ENCODE data around the gene CFAP77. TPM values are rescaled to one million over a fixed set of nuclear protein-coding genes. Genes with fewer than 3 reads are reported as not detected.

Gene CFAP77
- total RNA-seq, 3 donors from 2014 or later: not detected

- no peak overlapping the region for H3K4me3 ChIP-seq
- no peak for DNase-seq (ENCODE audit: low spot score in 2 of 2)
- H3K9me3 ChIP-seq: no peaks in the 10 kb centered on the region
- H3K27me3 ChIP-seq: peaks cover 5 to 74% of the 10 kb centered on the region in 2 donors
- intact Hi-C loops (cut with DNase I; ENCODE audit: low total_unique reads): loop anchor here (10.0 kb wide), 1 partner anchor 220 kb away; no protein-coding TSS in a partner anchor
- no peak overlapping the region for H3K27ac ChIP-seq
- no peak for TF ChIP-seq POLR2AphosphoS5 (IDR thresholded peaks at IDR 0.05)
- TF ChIP-seq POLR2A (IDR thresholded peaks at IDR 0.05): no peak
- TF ChIP-seq CTCF (IDR thresholded peaks at IDR 0.05): no peak
- H3K36me3 ChIP-seq: no peaks in the 10 kb centered on the region
- peaks cover 0 to 5% of the 10 kb centered on the region in 2 donors for H3K4me1 ChIP-seq
Observed at GRCh38 chr9:132414731-132415130, 4.7 kb downstream of the CFAP77 start.

GRCh38 chr9:132415181-132415580 is 5.2 kb downstream of the CFAP77 start:
- Histone ChIP-seq H3K4me1 (peaks cover 0 to 5% of the 10 kb centered on the region in 2 donors), H3K27me3 (peaks cover 5 to 69% of the 10 kb centered on the region in 2 donors), H3K36me3 (no peaks in the 10 kb centered on the region), H3K9me3 (no peaks in the 10 kb centered on the region), H3K4me3 (no peak overlapping the region), H3K27ac (no peak overlapping the region)
- intact Hi-C loops (cut with DNase I; ENCODE audit: low total_unique reads): loop anchor here (10.0 kb wide), 1 partner anchor 220 kb away; no protein-coding TSS in a partner anchor
- TF ChIP-seq POLR2AphosphoS5 (IDR thresholded peaks at IDR 0.05) (no peak), CTCF (IDR thresholded peaks at IDR 0.05) (no peak), POLR2A (IDR thresholded peaks at IDR 0.05) (no peak)
- no peak for DNase-seq (ENCODE audit: low spot score in 2 of 2)

GRCh38 chr9:132418726-132419363 is 8.8 kb downstream of the CFAP77 start:
- intact Hi-C loops (cut with DNase I; ENCODE audit: low total_unique reads): loop anchor here (10.0 kb wide), 1 partner anchor 216 kb away; no protein-coding TSS in a partner anchor
- Histone ChIP-seq H3K4me1 (no peaks in the 10 kb centered on the region), H3K9me3 (no peaks in the 10 kb centered on the region), H3K27ac (no peak overlapping the region), H3K36me3 (no peaks in the 10 kb centered on the region), H3K27me3 (peaks cover 5 to 36% of the 10 kb centered on the region in 2 donors), H3K4me3 (no peak overlapping the region)
- no peak for DNase-seq (ENCODE audit: low spot score in 2 of 2)
- TF ChIP-seq CTCF (IDR thresholded peaks at IDR 0.05) (no peak), POLR2A (IDR thresholded peaks at IDR 0.05) (no peak)

GRCh38 chr9:132422574-132422973 is 12.6 kb downstream of the CFAP77 start:
- no peak for TF ChIP-seq POLR2AphosphoS5 (IDR thresholded peaks at IDR 0.05)
- no peak for TF ChIP-seq CTCF (IDR thresholded peaks at IDR 0.05)
- TF ChIP-seq POLR2A (IDR thresholded peaks at IDR 0.05): no peak
- Histone ChIP-seq H3K4me3 (no peak overlapping the region), H3K4me1 (no peaks in the 10 kb centered on the region), H3K27ac (no peak overlapping the region), H3K9me3 (no peaks in the 10 kb centered on the region), H3K27me3 (peaks cover 0 to 18% of the 10 kb centered on the region in 2 donors), H3K36me3 (no peaks in the 10 kb centered on the region)
- intact Hi-C loops (cut with DNase I; ENCODE audit: low total_unique reads): no loop called here
- DNase-seq (ENCODE audit: low spot score in 2 of 2): no peak

GRCh38 chr9:132423503-132423902 is 13.5 kb downstream of the CFAP77 start:
- Histone ChIP-seq H3K36me3 (no peaks in the 10 kb centered on the region), H3K27me3 (peaks cover 0 to 10% of the 10 kb centered on the region in 2 donors), H3K9me3 (no peaks in the 10 kb centered on the region), H3K4me3 (no peak overlapping the region), H3K4me1 (no peaks in the 10 kb centered on the region), H3K27ac (no peak overlapping the region)
- TF ChIP-seq POLR2AphosphoS5 (IDR thresholded peaks at IDR 0.05) (no peak), POLR2A (IDR thresholded peaks at IDR 0.05) (no peak), CTCF (IDR thresholded peaks at IDR 0.05) (no peak)
- intact Hi-C loops (cut with DNase I; ENCODE audit: low total_unique reads): no loop called here
- DNase-seq (ENCODE audit: low spot score in 2 of 2): no peak

Data from breast epithelium (tissue), 4 donors.